H1 (cell line): Measurements from ENCODE around the gene CAPS2. TPM values are rescaled to one million over a fixed set of nuclear protein-coding genes. Genes with fewer than 3 reads are reported as not detected.

Experiments used
- CTCF ChIA-PET: fragments of 300-600 bp; sonication (Branson Sonifier 250); formaldehyde crosslinking; loops from one replicate; lab custom pipeline; 2021; ENCODE audit not compliant: partially characterized antibody; lab: Charles Lee
- POLR2A ChIA-PET: fragments of 300-600 bp; sonication (Branson Sonifier 250); formaldehyde crosslinking; loops from one replicate; lab custom pipeline; 2021; ENCODE audit warnings: inconsistent platforms; ENCODE audit not compliant: partially characterized antibody; lab: Charles Lee
- DNase-seq, 2 experiments: peaks; one replicate each; pipeline versions ENCODE4 v3.0.0 to v3.0.0-alpha.2; 2010 to 2022; ENCODE audit warnings: low spot score in 2 of 2, low read depth in 1 of 2, mixed read lengths in 1 of 2
- FAIRE-seq: peaks from 2 replicates; lab custom pipeline; 2011; peaks lifted over from hg19 to GRCh38; lab: Jason Lieb, UNC
- H2AFZ ChIP-seq: 2 replicates; pipeline ENCODE4 v1.8.1; 2012; ENCODE audit warnings: low read length, inconsistent platforms
- H2AK5ac ChIP-seq: 2 replicates; pipeline ENCODE4 v1.6.1; 2013; ENCODE audit warnings: low read depth, low read length
- H2BK120ac ChIP-seq: replicated peaks from 2 replicates; pipeline ENCODE3; 2013; ENCODE audit warnings: low read depth, low read length, inconsistent platforms
- H2BK12ac ChIP-seq: 2 replicates; pipeline ENCODE4 v1.6.1; 2013; ENCODE audit warnings: low read depth, low read length
- H2BK15ac ChIP-seq: 2 replicates; pipeline ENCODE4 v1.6.1; 2013; ENCODE audit warnings: low read length
- H2BK20ac ChIP-seq: 2 replicates; pipeline ENCODE4 v1.6.1; 2013; ENCODE audit warnings: low read length
- H2BK5ac ChIP-seq: 2 replicates; pipeline ENCODE4 v1.6.1; 2013; ENCODE audit warnings: low read depth, low read length
- H3K14ac ChIP-seq: 2 replicates; pipeline ENCODE4 v1.6.1; 2013; ENCODE audit warnings: inconsistent platforms; ENCODE audit not compliant: insufficient read length
- H3K18ac ChIP-seq: 2 replicates; pipeline ENCODE4 v1.6.1; 2013; ENCODE audit warnings: low read length; ENCODE audit errors: extremely low read depth
- H3K23ac ChIP-seq: 2 replicates; pipeline ENCODE4 v1.6.1; 2013; ENCODE audit warnings: inconsistent platforms; ENCODE audit not compliant: insufficient read length
- H3K23me2 ChIP-seq: 2 replicates; pipeline ENCODE4 v1.6.1; 2013; ENCODE audit warnings: low read depth, low read length
- H3K27ac ChIP-seq: 2 replicates; pipeline ENCODE4 v1.6.1; 2011; ENCODE audit warnings: low read depth, low read length, inconsistent platforms
- H3K27me3 ChIP-seq, 4 experiments: replicated peaks in 1 of 4; 1 replicate in 1 of 4; 2 replicates in 3 of 4; pipeline versions ENCODE4 v1.6.1 to v1.8.1; 2011 to 2013; ENCODE audit warnings: low read length in 3 of 4, mild to moderate bottlenecking in 3 of 4, inconsistent platforms in 2 of 4, mixed read lengths in 2 of 4, moderate library complexity in 1 of 4; ENCODE audit not compliant: control insufficient read depth in 3 of 4, insufficient read depth in 3 of 4; ENCODE audit errors: extremely low read depth in 1 of 4
- H3K36me3 ChIP-seq, 4 experiments: 2 replicates each; pipeline versions ENCODE4 v1.6.1 to v1.8.1; 2011 to 2013; ENCODE audit warnings: mild to moderate bottlenecking in 4 of 4, low read length in 3 of 4, moderate library complexity in 2 of 4, control low read depth in 1 of 4, inconsistent platforms in 1 of 4; ENCODE audit not compliant: insufficient read depth in 4 of 4, control insufficient read depth in 2 of 4
- H3K4ac ChIP-seq: replicated peaks from 2 replicates; pipeline ENCODE3; 2013; ENCODE audit warnings: low read length, low read depth, mixed read lengths, inconsistent platforms; ENCODE audit not compliant: insufficient read length
- H3K4me1 ChIP-seq, 4 experiments: replicated peaks in 1 of 4; 1 replicate in 1 of 4; 2 replicates in 3 of 4; pipeline versions ENCODE4 v1.6.1 to v1.8.1; 2011 to 2013; ENCODE audit warnings: low read length in 3 of 4, inconsistent platforms in 2 of 4, mixed read lengths in 1 of 4; ENCODE audit not compliant: insufficient read depth in 4 of 4, control insufficient read depth in 3 of 4
- H3K4me2 ChIP-seq, 2 experiments: 2 replicates each; pipeline versions ENCODE4 v1.6.1 to v1.8.1; 2011 to 2013; ENCODE audit warnings: low read depth in 2 of 2, low read length in 2 of 2, control low read depth in 1 of 2, inconsistent platforms in 1 of 2, mild to moderate bottlenecking in 1 of 2; ENCODE audit not compliant: insufficient read depth in 1 of 2
- H3K4me3 ChIP-seq, 4 experiments: fragments of 200-600, 300-600 bp in 1 of 4; sonication (generic), shearing (Covaris generic), sonication (Bioruptor Twin) in 1 of 4; 2 replicates each; pipeline versions ENCODE4 v1.5.1 to v1.8.1; 2011 to 2016; ENCODE audit warnings: low read length in 4 of 4, low read depth in 3 of 4, control low read depth in 2 of 4, inconsistent platforms in 2 of 4, mild to moderate bottlenecking in 2 of 4, mixed read lengths in 1 of 4, moderate library complexity in 1 of 4; ENCODE audit not compliant: insufficient read depth in 2 of 4; ENCODE audit errors: extremely low read depth in 1 of 4
- H3K56ac ChIP-seq: replicated peaks from 2 replicates; pipeline ENCODE3; 2013; ENCODE audit warnings: low read depth, mild to moderate bottlenecking, mixed read lengths, low read length, inconsistent platforms; ENCODE audit not compliant: insufficient read length
- H3K79me1 ChIP-seq: 2 replicates; pipeline ENCODE4 v1.6.1; 2013; ENCODE audit warnings: low read depth, low read length, control low read depth
- H3K79me2 ChIP-seq, 2 experiments: 2 replicates each; pipeline versions ENCODE4 v1.6.1 to v1.8.1; 2012 to 2013; ENCODE audit warnings: low read length in 2 of 2, mild to moderate bottlenecking in 2 of 2, inconsistent platforms in 1 of 2; ENCODE audit not compliant: insufficient read depth in 2 of 2, control insufficient read depth in 1 of 2
- H3K9ac ChIP-seq, 4 experiments: replicated peaks in 1 of 4; 1 replicate in 1 of 4; 2 replicates in 3 of 4; pipeline versions ENCODE4 v1.6.1 to v1.8.1; 2011 to 2013; ENCODE audit warnings: low read depth in 3 of 4, low read length in 3 of 4, control low read depth in 2 of 4, mild to moderate bottlenecking in 2 of 4, moderate library complexity in 2 of 4, inconsistent platforms in 1 of 4; ENCODE audit errors: extremely low read depth in 1 of 4
- H3K9me3 ChIP-seq, 2 experiments: 2 replicates each; pipeline versions ENCODE4 v1.6.1 to v1.8.1; 2012 to 2013; ENCODE audit warnings: mild to moderate bottlenecking in 2 of 2, moderate library complexity in 2 of 2, control low read depth in 1 of 2, inconsistent platforms in 1 of 2, low read depth in 1 of 2, low read length in 1 of 2, mixed read lengths in 1 of 2; ENCODE audit not compliant: insufficient read depth in 2 of 2
- H4K20me1 ChIP-seq, 2 experiments: replicated peaks in 1 of 2; 2 replicates each; pipeline versions ENCODE3 to v1.8.1; 2011 to 2013; ENCODE audit warnings: inconsistent platforms in 2 of 2, low read length in 2 of 2, mild to moderate bottlenecking in 1 of 2; ENCODE audit not compliant: insufficient read depth in 2 of 2, control insufficient read depth in 1 of 2
- H4K5ac ChIP-seq: 2 replicates; pipeline ENCODE4 v1.6.1; 2013; ENCODE audit warnings: low read length, low read depth, mixed read lengths, inconsistent platforms; ENCODE audit not compliant: insufficient read length
- H4K8ac ChIP-seq: 2 replicates; pipeline ENCODE4 v1.8.0; 2013; ENCODE audit warnings: mild to moderate bottlenecking, moderate library complexity, low read length, inconsistent platforms; ENCODE audit not compliant: insufficient read depth; ENCODE audit errors: extremely low read depth
- H4K91ac ChIP-seq: replicated peaks from 2 replicates; pipeline ENCODE3; 2013; ENCODE audit warnings: low read length, mixed read lengths, inconsistent platforms; ENCODE audit not compliant: insufficient read length
- CHD1 ChIP-seq: IDR thresholded peaks from 2 replicates; pipeline ENCODE4 v1.6.1; 2012; ENCODE audit warnings: low read depth, low read length, improper control_type of control experiment
- CTCF ChIP-seq, 3 experiments: IDR thresholded peaks; 1 replicate in 2 of 3; 2 replicates in 1 of 3; pipeline versions ENCODE4 v1.5.1 to v1.6.1; 2011; ENCODE audit warnings: low read length in 3 of 3, mild to moderate bottlenecking in 3 of 3, inconsistent platforms in 2 of 3, low read depth in 1 of 3, moderate library complexity in 1 of 3; ENCODE audit not compliant: insufficient read depth in 1 of 3; ENCODE audit errors: control extremely low read depth in 1 of 3
- POLR2A ChIP-seq, 2 experiments: IDR thresholded peaks; 1 replicate in 1 of 2; 2 replicates in 1 of 2; pipeline ENCODE4 v1.6.1; 2011; ENCODE audit warnings: low read depth in 2 of 2, low read length in 2 of 2, mild to moderate bottlenecking in 2 of 2; ENCODE audit errors: control extremely low read depth in 1 of 2
- RAD21 ChIP-seq, 2 experiments: IDR thresholded peaks in 1 of 2; conservative IDR thresholded peaks in 1 of 2; 2 replicates each; pipeline ENCODE4 v1.6.1; 2011; ENCODE audit warnings: low read depth in 2 of 2, low read length in 2 of 2, improper control_type of control experiment in 1 of 2, inconsistent platforms in 1 of 2, mild to moderate bottlenecking in 1 of 2, moderate library complexity in 1 of 2
- WGBS, 2 experiments: shearing (Covaris generic) in 1 of 2; methylation state at CpG; one replicate each; pipeline versions ENCODE4 v1.1.6 to v1.1.7; 2013 to 2015; ENCODE audit warnings: low lambda C conversion rate in 2 of 2, mixed read lengths in 2 of 2, inconsistent platforms in 1 of 2, low coverage in 1 of 2, missing lambda C conversion rate in 1 of 2; ENCODE audit not compliant: insufficient replicate concordance in 2 of 2, insufficient coverage in 1 of 2, insufficient read length in 1 of 2; ENCODE audit errors: extremely low coverage in 1 of 2, missing lambda C conversion rate in 1 of 2; 5-methylcytosine and 5-hydroxymethylcytosine counted together
- polyA plus RNA-seq, 7 experiments: library from polyadenylated mRNA; depleted of rRNA in 3 of 7; stranded (reverse) in 5 of 7; unstranded in 2 of 7; fragments of >200 nt in 5 of 7; fragments of 200-250 nt in 2 of 7; gene quantifications; 1 replicate in 5 of 7; 2 replicates in 1 of 7; 4 replicates in 1 of 7; pipeline versions ENCODE4 v1.2.1 to v1.2.3, GENCODE V29; 2011 to 2013; ENCODE audit warnings: missing spikeins in 2 of 7, mixed read lengths in 2 of 7
- total RNA-seq: library from RNA; stranded (reverse); fragmentation: NEBNext Ultra II Directional; extraction: Animal tissue kit (Norgen Biotek cat#: 25700); gene quantifications from 2 replicates; pipeline ENCODE4 v1.2.1, GENCODE V29; 2021

Gene CAPS2
- total and polyA plus RNA-seq, 2 of the 8 experiments (the other 6 are each of a cell fraction or from before 2014, with no cell fraction given) = 2.3 to 3.8 TPM

- H4K20me1 ChIP-seq = no peaks in the 10 kb centered on the region
- 96% methylated on average over 5 of the region's 5 CpGs; no CpG with 5 or more reads in 1 of the 2 experiments for WGBS, 2 experiments
- no peak overlapping the region for H2BK12ac ChIP-seq
- no peak overlapping the region for H3K27ac ChIP-seq
- no peak overlapping the region for H4K5ac ChIP-seq
- no peak overlapping the region for H2BK5ac ChIP-seq
- no peak overlapping the region for H3K23ac ChIP-seq
- no peak overlapping the region for H3K9ac ChIP-seq
- H4K91ac ChIP-seq = no peak overlapping the region
- H3K79me1 ChIP-seq = no peaks in the 10 kb centered on the region
- no peak overlapping the region for H4K8ac ChIP-seq
- no peaks in the 10 kb centered on the region for H3K36me3 ChIP-seq
- H3K27me3 ChIP-seq = no peaks in the 10 kb centered on the region
- no peak overlapping the region for H3K4me2 ChIP-seq
- H2AK5ac ChIP-seq = no peak overlapping the region
- H3K56ac ChIP-seq = no peak overlapping the region
- no peak overlapping the region for H2BK20ac ChIP-seq
- no peak overlapping the region for H3K14ac ChIP-seq
- no peak overlapping the region for H3K4ac ChIP-seq
- H2BK15ac ChIP-seq = no peak overlapping the region
- POLR2A ChIA-PET = no interaction called here
- no peak overlapping the region for H3K18ac ChIP-seq
- no peak overlapping the region for H3K4me3 ChIP-seq
- no peaks in the 10 kb centered on the region for H3K4me1 ChIP-seq
- H2BK120ac ChIP-seq = no peak overlapping the region
- FAIRE-seq = no peak
- H3K9me3 ChIP-seq = no peaks in the 10 kb centered on the region; a peak in 1 of 4 replicates
- no peaks in the 10 kb centered on the region for H3K79me2 ChIP-seq
- no peak overlapping the region for H2AFZ ChIP-seq
- CTCF ChIA-PET = interaction anchor here (0.7 to 1.2 kb wide), 2 partner anchors 8 to 143 kb away, joined by 3 to 4 read pairs; partner anchors contain the start of gene GLIPR1L1
- no peak for DNase-seq
- no peaks in the 10 kb centered on the region for H3K23me2 ChIP-seq
- TF ChIP-seq CHD1 = no peak
- no peak for TF ChIP-seq POLR2A (IDR thresholded peaks at IDR 0.05; ENCODE audit: control extremely low read depth in 1 of 2, low read depth in 2 of 2, low read length in 2 of 2)
- TF ChIP-seq CTCF (IDR thresholded peaks at IDR 0.05; ENCODE audit: control extremely low read depth in 1 of 3, insufficient read depth in 1 of 3, low read depth in 1 of 3, low read length in 3 of 3) = no peak
- TF ChIP-seq RAD21 (IDR thresholded peaks at IDR 0.05 in 1 of 2, conservative IDR thresholded peaks at IDR 0.05 in 1 of 2; ENCODE audit: low read depth in 2 of 2, low read length in 2 of 2) = no peak
Measured at GRCh38 chr12:75341873-75342272, 11.7 kb upstream of the CAPS2 start.
